Activated CD4-positive, alpha-beta T cell treated with anti-CD3 and anti-CD28 coated beads, Interleukin-2, amount 10 ng/mL, durations not matched to agents 24 days and 14 days (primary cell): ENCODE measurements around the gene DAP. TPM values are rescaled to one million over a fixed set of nuclear protein-coding genes. Genes with fewer than 3 reads are reported as not detected.

ENCODE experiments used
- DNase-seq: peaks from one replicate; pipeline ENCODE4 v3.0.0; 2022
- H3K27ac Mint-ChIP-seq: one replicate; pipeline ENCODE4 v1.8.0; 2022; ENCODE audit warnings: mild to moderate bottlenecking, mixed read lengths
- H3K27me3 Mint-ChIP-seq: one replicate; pipeline ENCODE4 v1.8.0; 2022; ENCODE audit warnings: mixed read lengths
- H3K36me3 Mint-ChIP-seq: one replicate; pipeline ENCODE4 v1.8.0; 2022; ENCODE audit warnings: low read depth, mild to moderate bottlenecking, mixed read lengths
- H3K4me1 Mint-ChIP-seq: one replicate; pipeline ENCODE4 v1.8.0; 2021; ENCODE audit warnings: mixed read lengths
- H3K4me3 Mint-ChIP-seq: one replicate; pipeline ENCODE4 v1.8.0; 2022; ENCODE audit warnings: mild to moderate bottlenecking, moderate library complexity, mixed read lengths
- H3K9me3 Mint-ChIP-seq: one replicate; pipeline ENCODE4 v1.8.0; 2021; ENCODE audit warnings: mixed read lengths
- intact Hi-C: fragments of 100-400 bp; cut with micrococcal nuclease; formaldehyde crosslinking; loops from one replicate; pipeline ENCODE4 v1.15.1; 2023
- total RNA-seq: library from RNA; stranded (reverse); gene quantifications from 2 replicates; pipeline ENCODE4 v1.2.3, GENCODE V29; 2022

Gene DAP
- total RNA-seq, 1 donor from 2014 or later, result 54.5 TPM

DNA sequence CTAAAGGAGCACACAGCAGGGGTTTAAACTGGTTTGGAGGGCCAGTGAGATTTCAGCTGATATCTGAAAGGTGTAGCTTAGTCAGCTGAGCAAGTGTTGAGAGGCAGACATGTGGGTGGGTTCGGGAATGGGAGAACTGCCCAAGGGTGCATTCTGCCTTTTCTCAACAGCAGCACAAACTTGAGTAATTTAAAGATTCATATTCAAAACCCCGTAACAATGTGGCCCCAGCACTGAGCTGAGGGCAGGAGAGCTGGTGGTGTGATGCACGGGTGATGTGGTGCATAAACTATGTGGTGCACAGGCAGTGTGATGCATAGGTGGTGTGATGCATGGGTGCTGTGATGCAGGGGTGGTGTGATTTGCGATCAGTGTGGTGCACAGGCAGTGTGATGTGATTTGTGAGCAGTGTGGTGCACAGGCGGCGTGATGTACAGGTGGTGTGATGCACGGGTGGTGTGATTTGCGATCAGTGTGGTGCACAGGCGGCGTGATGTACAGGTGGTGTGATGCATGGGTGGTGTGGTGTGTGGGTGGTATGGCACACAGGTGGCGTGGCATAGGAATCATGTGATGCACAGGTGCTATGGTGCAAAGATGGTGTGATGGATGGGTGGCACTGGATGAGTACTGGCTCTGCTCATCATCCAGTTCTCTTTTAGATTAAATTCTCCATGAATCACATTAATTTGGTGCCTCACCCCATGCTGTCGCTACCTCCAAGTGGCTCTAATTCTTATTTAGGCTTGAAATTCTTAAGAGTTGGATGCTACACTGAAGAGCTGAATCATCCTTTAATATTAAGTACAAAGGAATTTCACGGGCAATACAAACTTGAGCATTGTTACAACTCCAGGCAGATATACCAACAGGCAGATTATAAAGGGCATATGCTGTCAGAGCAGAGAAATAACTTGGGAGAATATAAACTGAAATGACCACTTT is 53.6 kb downstream of the DAP start:
- peaks cover 3% of the 10 kb centered on the region for H3K36me3 Mint-ChIP-seq
- no peaks in the 10 kb centered on the region for H3K9me3 Mint-ChIP-seq
- H3K4me3 Mint-ChIP-seq, result no peak overlapping the region
- H3K27me3 Mint-ChIP-seq, result no peaks in the 10 kb centered on the region
- peaks cover 23% of the 10 kb centered on the region for H3K4me1 Mint-ChIP-seq
- DNase-seq, result no peak
- intact Hi-C loops, result loop anchor here (10.0 kb wide), 1 partner anchor 147 kb away; no protein-coding TSS in a partner anchor
- H3K27ac Mint-ChIP-seq, result no peak overlapping the region

- peaks cover 3% of the 10 kb centered on the region for H3K36me3 Mint-ChIP-seq
- intact Hi-C loops, result loop anchor here (10.0 kb wide), 1 partner anchor 148 kb away; no protein-coding TSS in a partner anchor
- DNase-seq, result no peak
- no peaks in the 10 kb centered on the region for H3K9me3 Mint-ChIP-seq
- peaks cover 18% of the 10 kb centered on the region for H3K4me1 Mint-ChIP-seq
- no peak overlapping the region for H3K27ac Mint-ChIP-seq
- H3K27me3 Mint-ChIP-seq, result no peaks in the 10 kb centered on the region
- no peak overlapping the region for H3K4me3 Mint-ChIP-seq
These were observed 54.7 kb downstream of the DAP start for GRCh38 chr5:10706326-10706725.

DNA sequence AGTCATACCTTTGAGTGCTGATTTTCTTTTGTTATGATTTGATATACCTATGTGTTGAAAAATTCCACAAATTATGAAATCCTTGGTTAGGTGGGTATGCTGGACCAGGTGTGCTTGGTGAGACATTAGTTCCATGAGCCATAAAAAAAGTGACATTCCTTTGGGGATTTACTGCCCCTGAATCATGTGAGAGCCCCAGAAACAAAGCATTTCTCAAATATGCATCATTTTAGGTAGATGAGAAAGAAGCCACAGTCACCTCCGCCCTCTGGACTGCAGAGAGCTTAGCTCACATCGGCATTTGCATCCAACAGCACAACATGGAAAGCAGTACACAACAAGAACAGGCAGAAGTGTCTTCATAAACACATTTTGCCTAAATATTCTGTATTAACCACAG is 55.3 kb downstream of the DAP start:
- H3K27ac Mint-ChIP-seq, result no peak overlapping the region
- no peak overlapping the region for H3K4me3 Mint-ChIP-seq
- intact Hi-C loops, result loop anchor here (10.0 kb wide), 1 partner anchor 149 kb away; no protein-coding TSS in a partner anchor
- DNase-seq, result no peak
- peaks cover under 1% of the 10 kb centered on the region for H3K36me3 Mint-ChIP-seq
- peaks cover 18% of the 10 kb centered on the region for H3K4me1 Mint-ChIP-seq
- no peaks in the 10 kb centered on the region for H3K9me3 Mint-ChIP-seq
- H3K27me3 Mint-ChIP-seq, result no peaks in the 10 kb centered on the region

DNA sequence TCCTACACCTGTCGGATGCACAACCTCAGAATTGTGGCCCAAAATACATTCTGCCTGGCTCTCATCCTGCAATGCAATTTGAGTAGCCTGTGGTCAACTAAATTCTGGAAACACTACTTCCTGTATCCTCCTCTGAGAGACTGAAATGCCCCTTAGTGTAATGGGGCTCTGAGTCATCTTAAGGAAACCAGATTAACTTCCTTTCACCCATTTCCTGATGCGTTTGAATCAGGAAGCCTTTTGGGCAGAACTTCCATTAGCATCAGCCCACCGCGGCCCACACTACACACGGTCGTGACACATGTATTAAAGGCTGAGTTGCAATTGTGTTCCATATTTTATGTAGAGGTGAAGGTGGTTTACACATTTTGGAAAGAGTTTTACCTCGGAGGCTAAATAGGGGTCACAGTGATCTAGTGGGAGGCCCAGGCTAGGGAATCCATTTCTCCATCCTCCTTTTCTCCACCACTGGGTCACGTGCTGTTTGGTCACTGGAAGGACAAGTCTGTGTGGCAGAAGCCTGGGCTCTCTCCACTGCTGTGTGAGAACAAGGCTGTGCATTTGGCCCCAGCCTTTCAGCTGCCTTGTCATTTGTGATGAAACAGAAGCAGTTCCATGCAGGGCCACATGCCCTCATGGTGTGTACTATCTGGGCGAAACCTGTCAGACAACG is 55.9 kb downstream of the DAP start:
- Mint-ChIP-seq H3K27ac (peak overlapping the region; percentile 32), H3K36me3 (no peaks in the 10 kb centered on the region)

GRCh38 chr5:10703676-10704075 is 57.4 kb downstream of the DAP start:
- Mint-ChIP-seq H3K36me3 (no peaks in the 10 kb centered on the region), H3K4me3 (no peak overlapping the region), H3K4me1 (peaks cover 27% of the 10 kb centered on the region), H3K27me3 (no peaks in the 10 kb centered on the region), H3K27ac (no peak overlapping the region), H3K9me3 (no peaks in the 10 kb centered on the region)
- intact Hi-C loops, result loop anchor here (5.0 to 10.0 kb wide), 2 partner anchors 59 to 151 kb away; partner anchors contain the start of gene DAP
- DNase-seq, result no peak

More for the DNA sequence above, 55.9 kb downstream of the DAP start:
- no peaks in the 10 kb centered on the region for H3K27me3 Mint-ChIP-seq
- no peak for DNase-seq
- peaks cover 21% of the 10 kb centered on the region for H3K4me1 Mint-ChIP-seq
- no peaks in the 10 kb centered on the region for H3K9me3 Mint-ChIP-seq
- intact Hi-C loops, result loop anchor here (5.0 to 10.0 kb wide), 2 partner anchors 57 to 150 kb away; partner anchors contain the start of gene DAP
- H3K4me3 Mint-ChIP-seq, result no peak overlapping the region

DNA sequence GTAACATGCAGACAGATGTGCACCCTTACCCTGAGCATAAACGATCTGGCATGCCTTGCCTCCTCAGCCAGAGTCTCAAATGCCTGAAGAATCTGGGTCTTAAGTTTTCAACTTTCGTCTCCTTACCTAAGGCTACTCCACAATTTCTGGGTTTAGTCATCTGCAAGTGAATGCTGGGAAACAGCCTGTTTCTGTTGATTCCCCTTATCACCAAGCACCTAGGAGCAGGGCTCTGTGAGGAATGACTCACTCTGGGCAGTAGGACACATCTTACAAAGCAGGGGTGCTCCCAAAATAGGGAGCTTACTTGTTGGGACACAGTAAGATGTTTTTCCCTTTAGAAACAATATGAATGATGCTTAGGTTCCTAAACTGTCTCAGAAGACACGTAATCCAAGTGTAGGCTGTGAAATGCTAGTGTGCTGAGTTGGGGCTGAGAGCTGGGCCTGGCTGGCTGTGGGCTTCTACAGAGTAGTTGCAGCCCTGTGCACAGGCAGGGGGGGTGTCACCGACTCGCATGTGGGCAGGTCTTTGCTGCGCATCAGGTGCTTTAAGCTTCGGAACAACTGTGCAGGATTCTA is 58.0 kb downstream of the DAP start:
- H3K4me3 Mint-ChIP-seq, result no peak overlapping the region
- H3K27me3 Mint-ChIP-seq, result no peaks in the 10 kb centered on the region
- H3K36me3 Mint-ChIP-seq, result no peaks in the 10 kb centered on the region
- no peak overlapping the region for H3K27ac Mint-ChIP-seq
- DNase-seq, result no peak
- H3K4me1 Mint-ChIP-seq, result peaks cover 27% of the 10 kb centered on the region
- H3K9me3 Mint-ChIP-seq, result no peaks in the 10 kb centered on the region
- intact Hi-C loops, result loop anchor here (5.0 to 10.0 kb wide), 2 partner anchors 59 to 152 kb away; partner anchors contain the start of gene DAP

DNA sequence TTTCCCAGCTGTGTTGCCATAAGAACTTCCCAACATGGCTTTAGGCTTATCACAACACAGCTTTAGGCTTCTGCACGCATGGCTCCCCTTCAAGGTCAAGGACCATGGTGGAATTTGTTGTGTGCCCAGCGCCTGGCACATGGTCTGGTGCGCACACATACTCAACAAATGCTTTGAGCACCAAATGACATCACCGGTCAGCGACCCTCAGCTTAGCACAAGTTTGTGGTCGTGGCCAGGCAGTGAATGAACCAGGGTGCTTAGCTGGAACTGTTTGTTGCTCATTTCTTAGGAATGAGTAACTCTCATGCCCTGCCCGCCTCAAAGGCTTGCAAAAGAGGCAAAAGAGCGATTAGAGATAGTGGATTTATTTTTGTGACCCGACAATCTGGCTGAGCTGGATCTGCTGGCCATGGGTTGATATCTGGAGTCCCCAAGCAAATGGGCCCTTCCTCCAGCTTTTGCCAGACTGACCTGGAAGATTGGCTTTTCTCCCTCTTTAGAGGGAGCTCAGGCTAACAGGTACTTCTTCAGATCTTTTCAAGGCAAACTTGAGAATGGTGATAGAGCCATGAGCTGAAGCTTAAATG is 58.9 kb downstream of the DAP start:
- Mint-ChIP-seq H3K4me3 (no peak overlapping the region), H3K9me3 (no peaks in the 10 kb centered on the region), H3K27me3 (no peaks in the 10 kb centered on the region), H3K4me1 (peaks cover 27% of the 10 kb centered on the region), H3K36me3 (peaks cover 1% of the 10 kb centered on the region), H3K27ac (no peak overlapping the region)
- intact Hi-C loops, result loop anchor here (5.0 to 10.0 kb wide), 2 partner anchors 60 to 153 kb away; partner anchors contain the start of gene DAP
- no peak for DNase-seq

DNA sequence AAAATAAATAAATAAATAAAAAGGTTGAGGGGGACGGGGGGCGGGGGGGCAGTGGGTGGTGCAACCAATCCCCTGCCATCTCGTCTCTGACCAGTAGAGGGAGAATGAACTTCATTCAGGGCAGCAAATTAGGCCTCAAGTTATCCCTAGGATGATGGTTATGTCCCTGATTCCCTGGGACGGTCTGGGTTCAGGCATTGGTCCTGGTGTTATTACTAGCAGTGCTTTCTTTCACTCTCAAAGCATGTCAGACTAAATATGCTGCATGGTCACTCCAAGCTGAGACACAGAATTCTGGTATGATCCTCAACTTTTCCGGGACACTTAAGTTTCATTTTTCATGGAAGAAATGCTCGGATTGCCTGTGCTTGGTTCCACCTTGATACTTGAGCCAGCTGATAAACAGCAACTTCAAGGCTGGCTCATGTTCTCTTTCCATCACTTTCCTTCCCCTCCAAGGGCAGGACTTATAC is 59.4 kb downstream of the DAP start:
- H3K4me1 Mint-ChIP-seq, result peaks cover 26% of the 10 kb centered on the region
- H3K27me3 Mint-ChIP-seq, result no peaks in the 10 kb centered on the region
- DNase-seq, result peak; percentile 75
- peaks cover 1% of the 10 kb centered on the region for H3K36me3 Mint-ChIP-seq
- no peak overlapping the region for H3K4me3 Mint-ChIP-seq
- no peak overlapping the region for H3K27ac Mint-ChIP-seq
- no peaks in the 10 kb centered on the region for H3K9me3 Mint-ChIP-seq
- intact Hi-C loops, result loop anchor here (5.0 to 10.0 kb wide), 2 partner anchors 61 to 153 kb away; partner anchors contain the start of gene DAP

GRCh38 chr5:10700516-10700915 is 60.5 kb downstream of the DAP start:
- DNase-seq, result no peak
- peaks cover 26% of the 10 kb centered on the region for H3K4me1 Mint-ChIP-seq
- no peaks in the 10 kb centered on the region for H3K9me3 Mint-ChIP-seq
- H3K27me3 Mint-ChIP-seq, result no peaks in the 10 kb centered on the region
- no peak overlapping the region for H3K4me3 Mint-ChIP-seq
- no peak overlapping the region for H3K27ac Mint-ChIP-seq
- intact Hi-C loops, result loop anchor here (5.0 to 10.0 kb wide), 2 partner anchors 62 to 154 kb away; partner anchors contain the start of gene DAP
- peaks cover 1% of the 10 kb centered on the region for H3K36me3 Mint-ChIP-seq

GRCh38 chr5:10699987-10700386 is 61.0 kb downstream of the DAP start:
- Mint-ChIP-seq H3K4me1 (peaks cover 20% of the 10 kb centered on the region), H3K9me3 (no peaks in the 10 kb centered on the region), H3K4me3 (no peak overlapping the region), H3K27ac (peak overlapping the region; percentile 43), H3K27me3 (no peaks in the 10 kb centered on the region), H3K36me3 (peaks cover 1% of the 10 kb centered on the region)
- no peak for DNase-seq
- intact Hi-C loops, result loop anchor here (5.0 to 10.0 kb wide), 2 partner anchors 62 to 155 kb away; partner anchors contain the start of gene DAP

DNA sequence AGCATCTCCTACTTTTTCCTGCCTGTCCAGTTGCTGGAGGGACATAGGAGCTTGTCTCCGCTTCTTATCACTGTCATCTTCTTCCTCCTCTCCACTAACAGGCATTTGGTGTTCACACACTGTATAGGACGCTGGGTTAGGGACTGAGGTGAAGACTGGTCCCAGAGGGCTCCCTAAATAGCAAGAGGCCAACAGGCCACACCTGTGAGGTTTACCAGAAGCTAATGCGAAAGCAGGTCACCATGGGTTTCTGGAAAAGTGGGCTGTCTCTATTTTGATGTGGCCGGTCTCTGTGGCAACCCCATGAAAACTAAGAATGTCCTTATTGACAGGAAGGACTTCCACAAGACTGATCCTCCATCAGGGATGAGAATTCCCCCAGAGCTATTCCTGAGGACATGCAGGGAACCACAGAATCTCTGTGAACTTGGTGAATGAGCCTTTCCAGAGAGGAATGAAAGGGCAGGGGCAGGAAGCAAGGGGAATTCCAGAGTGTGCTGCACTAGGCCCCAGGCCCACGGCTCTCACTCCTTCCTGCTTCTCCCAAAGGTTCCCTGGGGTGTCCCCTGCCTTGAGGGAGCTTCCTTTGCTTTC is 61.7 kb downstream of the DAP start:
- Mint-ChIP-seq H3K4me1 (peaks cover 15% of the 10 kb centered on the region), H3K4me3 (no peak overlapping the region), H3K27ac (no peak overlapping the region)

DNA sequence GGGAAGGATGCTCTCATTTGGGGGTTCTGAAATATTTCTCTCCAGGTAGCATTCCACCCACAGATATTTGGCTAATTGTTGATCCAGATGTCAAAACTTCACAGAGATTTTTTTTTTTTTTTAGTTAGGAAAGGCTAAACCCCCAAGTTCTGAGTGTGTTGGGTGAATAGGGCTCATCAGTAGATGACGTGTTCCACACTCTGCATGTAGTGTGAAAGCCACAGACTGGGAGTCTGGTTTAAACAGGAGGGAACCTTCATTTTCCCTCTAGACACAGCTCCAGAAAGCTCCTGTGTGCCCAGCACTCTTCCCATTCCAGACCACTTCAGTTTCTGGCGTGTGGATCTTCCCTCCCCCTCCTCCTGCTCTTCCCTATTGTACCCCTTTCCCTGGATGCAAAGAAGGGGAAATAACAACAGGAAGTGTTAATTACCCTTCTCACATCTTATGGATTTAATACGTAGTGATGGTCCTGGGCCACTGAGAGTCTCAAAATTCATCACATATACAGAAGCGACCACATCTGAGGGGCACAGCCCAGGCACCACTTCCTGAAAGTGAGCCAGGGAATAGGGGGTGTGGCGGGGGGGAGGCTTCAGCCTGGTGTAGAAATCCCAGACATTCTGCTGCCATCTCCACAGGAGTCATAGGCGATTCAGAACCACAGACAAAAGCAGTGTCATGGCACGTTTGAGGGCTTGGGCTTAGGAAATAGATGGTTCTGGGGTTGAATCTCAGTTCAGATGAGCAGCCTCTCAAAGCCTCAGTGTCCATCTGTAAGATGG is 65.1 kb downstream of the DAP start:
- H3K9me3 Mint-ChIP-seq, result no peaks in the 10 kb centered on the region
- intact Hi-C loops, result no loop called here
- no peaks in the 10 kb centered on the region for H3K27me3 Mint-ChIP-seq
- peaks cover 11% of the 10 kb centered on the region for H3K4me1 Mint-ChIP-seq
- H3K36me3 Mint-ChIP-seq, result peaks cover 1% of the 10 kb centered on the region
- H3K27ac Mint-ChIP-seq, result no peak overlapping the region
- no peak overlapping the region for H3K4me3 Mint-ChIP-seq
- no peak for DNase-seq

More for the DNA sequence above, 61.7 kb downstream of the DAP start:
- DNase-seq, result no peak
- no peaks in the 10 kb centered on the region for H3K9me3 Mint-ChIP-seq
- peaks cover 1% of the 10 kb centered on the region for H3K36me3 Mint-ChIP-seq
- intact Hi-C loops, result no loop called here
- no peaks in the 10 kb centered on the region for H3K27me3 Mint-ChIP-seq
